IMR-90 (cell line): ENCODE measurements around the gene CDR2L. TPM values are rescaled to one million over a fixed set of nuclear protein-coding genes. Genes with fewer than 3 reads are reported as not detected.

Experiments
- ATAC-seq: fragments of 200-7000 bp; cut with Tn5 transposase; 2 replicates; pipeline ENCODE4 v1.9.1; 2020; ENCODE audit warnings: low read depth, mild to moderate bottlenecking, moderate library complexity
- BruUV-seq: library from RNA; stranded (reverse); fragments of 400-500 nt; replicated peaks from 2 replicates; lab custom pipeline; 2021; lab: Mats Ljungman, UMichigan
- CTCF ChIA-PET: fragments of 300-600 bp; formaldehyde crosslinking; extraction: SDS; loops from one replicate; lab custom pipeline; 2021; ENCODE audit warnings: antibody characterized with exemption; lab: Yijun Ruan, JAX
- POLR2A ChIA-PET: fragments of 300-600 bp; sonication (Branson Sonifier 250); formaldehyde crosslinking; loops from one replicate; lab custom pipeline; 2022; ENCODE audit warnings: antibody characterized with exemption; ENCODE audit not compliant: unreplicated experiment; lab: Charles Lee
- DNase-seq: peaks from one replicate; pipeline ENCODE4 v3.0.0; 2013
- H2AFZ ChIP-seq: replicated peaks from 2 replicates; pipeline ENCODE3; 2013; ENCODE audit warnings: low read length, mild to moderate bottlenecking; ENCODE audit not compliant: poor library complexity
- H2AK5ac ChIP-seq: 2 replicates; pipeline ENCODE4 v1.6.1; 2013; ENCODE audit warnings: low read depth, low read length, inconsistent platforms
- H2AK9ac ChIP-seq: replicated peaks from 2 replicates; pipeline ENCODE3; 2013; ENCODE audit warnings: mild to moderate bottlenecking, low read depth, low read length, moderate library complexity; ENCODE audit not compliant: poor library complexity
- H2BK120ac ChIP-seq: 2 replicates; pipeline ENCODE4 v1.6.1; 2013; ENCODE audit warnings: low read depth, low read length, inconsistent platforms
- H2BK15ac ChIP-seq: 3 replicates; pipeline ENCODE4 v1.6.1; 2013; ENCODE audit warnings: low read depth, low read length, inconsistent platforms
- H2BK20ac ChIP-seq: 2 replicates; pipeline ENCODE4 v1.6.1; 2013; ENCODE audit warnings: low read depth, mild to moderate bottlenecking, inconsistent platforms, low read length, moderate library complexity
- H2BK5ac ChIP-seq: 2 replicates; pipeline ENCODE4 v1.6.1; 2013; ENCODE audit warnings: mild to moderate bottlenecking, low read depth, low read length, inconsistent platforms; ENCODE audit not compliant: poor library complexity, severe bottlenecking
- H3K14ac ChIP-seq: replicated peaks from 2 replicates; pipeline ENCODE4 v1.6.1; 2013; ENCODE audit warnings: low read depth, low read length, inconsistent platforms
- H3K18ac ChIP-seq: 2 replicates; pipeline ENCODE4 v1.6.1; 2013; ENCODE audit warnings: low read depth, low read length, control low read depth
- H3K23ac ChIP-seq: 2 replicates; pipeline ENCODE4 v1.6.1; 2013; ENCODE audit warnings: low read depth, low read length, inconsistent platforms
- H3K27ac ChIP-seq: 2 replicates; pipeline ENCODE4 v1.5.1; 2013; ENCODE audit warnings: mild to moderate bottlenecking, control low read depth, low read length; ENCODE audit not compliant: insufficient read depth
- H3K27me3 ChIP-seq: 2 replicates; pipeline ENCODE4 v1.6.1; 2013; ENCODE audit warnings: low read length; ENCODE audit not compliant: control insufficient read depth, insufficient read depth
- H3K36me3 ChIP-seq: 2 replicates; pipeline ENCODE4 v1.6.1; 2013; ENCODE audit warnings: low read length, mixed read lengths; ENCODE audit not compliant: control insufficient read depth, insufficient read depth
- H3K4ac ChIP-seq: 2 replicates; pipeline ENCODE4 v1.6.1; 2013; ENCODE audit warnings: low read depth, low read length, inconsistent platforms
- H3K4me1 ChIP-seq: 2 replicates; pipeline ENCODE4 v1.6.1; 2013; ENCODE audit warnings: low read length, mixed read lengths; ENCODE audit not compliant: control insufficient read depth, insufficient read depth
- H3K4me2 ChIP-seq: 2 replicates; pipeline ENCODE4 v1.6.1; 2013; ENCODE audit warnings: low read depth, mild to moderate bottlenecking, control low read depth, low read length, moderate library complexity
- H3K4me3 ChIP-seq: 2 replicates; pipeline ENCODE4 v1.5.1; 2013; ENCODE audit warnings: low read depth, mild to moderate bottlenecking, control low read depth, low read length, moderate library complexity; ENCODE audit not compliant: insufficient read depth
- H3K56ac ChIP-seq: 2 replicates; pipeline ENCODE4 v1.6.1; 2013; ENCODE audit warnings: low read length, inconsistent platforms; ENCODE audit not compliant: insufficient read depth; ENCODE audit errors: extremely low read depth
- H3K79me1 ChIP-seq, 2 experiments: 2 replicates each; pipeline ENCODE4 v1.6.1; 2013; ENCODE audit warnings: low read length in 2 of 2, inconsistent platforms in 1 of 2, low read depth in 1 of 2
- H3K9ac ChIP-seq: 2 replicates; pipeline ENCODE4 v1.6.1; 2013; ENCODE audit warnings: low read depth, low read length, control low read depth
- H3K9me1 ChIP-seq: 2 replicates; pipeline ENCODE4 v1.6.1; 2013; ENCODE audit warnings: low read length, inconsistent platforms; ENCODE audit not compliant: insufficient read depth
- H3K9me3 ChIP-seq: 2 replicates; pipeline ENCODE4 v1.6.1; 2013; ENCODE audit warnings: low read length; ENCODE audit not compliant: control insufficient read depth, insufficient read depth
- H4K20me1 ChIP-seq: 2 replicates; pipeline ENCODE4 v1.6.1; 2013; ENCODE audit warnings: low read length, inconsistent platforms; ENCODE audit not compliant: insufficient read depth
- H4K5ac ChIP-seq: 2 replicates; pipeline ENCODE4 v1.6.1; 2013; ENCODE audit warnings: mild to moderate bottlenecking, low read depth, low read length, control low read depth
- H4K8ac ChIP-seq, 2 experiments: 2 replicates each; pipeline ENCODE4 v1.6.1; 2013; ENCODE audit warnings: low read depth in 2 of 2, low read length in 2 of 2, control low read depth in 1 of 2, inconsistent platforms in 1 of 2
- H4K91ac ChIP-seq: 2 replicates; pipeline ENCODE4 v1.6.1; 2013; ENCODE audit warnings: low read depth, low read length, inconsistent platforms; ENCODE audit not compliant: insufficient read depth
- BHLHE40 ChIP-seq: fragments of 150-350 bp; IDR thresholded peaks from 2 replicates; pipeline ENCODE4 v1.6.1; 2016; ENCODE audit warnings: mild to moderate bottlenecking, low read depth, low read length
- CEBPB ChIP-seq: IDR thresholded peaks from 2 replicates; pipeline ENCODE4 v1.6.1; 2012; ENCODE audit warnings: low read depth, low read length, improper control_type of control experiment
- CHD1 ChIP-seq: IDR thresholded peaks from 2 replicates; pipeline ENCODE4 v1.6.1; 2012; ENCODE audit warnings: low read depth, low read length, improper control_type of control experiment
- CTCF ChIP-seq: conservative IDR thresholded peaks from 2 replicates; pipeline ENCODE4 v1.5.1; 2012; ENCODE audit warnings: mild to moderate bottlenecking, low read depth, low read length, improper control_type of control experiment
- ELK1 ChIP-seq: fragments of 150-350 bp; IDR thresholded peaks from 2 replicates; pipeline ENCODE4 v1.6.1; 2016; ENCODE audit warnings: low read depth, mild to moderate bottlenecking, low read length, moderate library complexity, borderline replicate concordance
- FOS ChIP-seq: fragments of 150-350 bp; IDR thresholded peaks from 2 replicates; pipeline ENCODE4 v1.6.1; 2016; ENCODE audit warnings: low read depth, low read length
- MAFK ChIP-seq: IDR thresholded peaks from 2 replicates; pipeline ENCODE4 v1.6.1; 2012; ENCODE audit warnings: low read depth, low read length, improper control_type of control experiment
- MAZ ChIP-seq: IDR thresholded peaks from 2 replicates; pipeline ENCODE4 v1.6.1; 2012; ENCODE audit warnings: low read depth, mild to moderate bottlenecking, low read length, improper control_type of control experiment, moderate library complexity, borderline replicate concordance
- MXI1 ChIP-seq: IDR thresholded peaks from 2 replicates; pipeline ENCODE4 v1.6.1; 2012; ENCODE audit warnings: low read depth, mild to moderate bottlenecking, low read length, moderate library complexity, borderline replicate concordance
- NFE2L2 ChIP-seq: fragments of 150-350 bp; IDR thresholded peaks from 2 replicates; pipeline ENCODE4 v1.6.1; 2016; ENCODE audit warnings: low read depth, mild to moderate bottlenecking, low read length
- POLR2A ChIP-seq: IDR thresholded peaks from 2 replicates; pipeline ENCODE4 v1.6.1; 2012; ENCODE audit warnings: mild to moderate bottlenecking, low read depth, low read length
- RAD21 ChIP-seq: IDR thresholded peaks from 2 replicates; pipeline ENCODE4 v1.6.1; 2012; ENCODE audit warnings: low read length, improper control_type of control experiment
- RCOR1 ChIP-seq: IDR thresholded peaks from 2 replicates; pipeline ENCODE4 v1.6.1; 2012; ENCODE audit warnings: mild to moderate bottlenecking, low read length, improper control_type of control experiment; ENCODE audit not compliant: insufficient replicate concordance
- RFX5 ChIP-seq: IDR thresholded peaks from 2 replicates; pipeline ENCODE4 v1.8.0; 2012; ENCODE audit warnings: low read depth, mild to moderate bottlenecking, low read length, moderate library complexity
- SMC3 ChIP-seq: fragments of 150-350 bp; IDR thresholded peaks from 2 replicates; pipeline ENCODE4 v1.6.1; 2016; ENCODE audit warnings: low read depth, mild to moderate bottlenecking, antibody characterized with exemption, low read length, moderate library complexity
- WGBS, 2 experiments: methylation state at CpG; one replicate each; pipeline versions ENCODE4 v1.1.5 to v1.1.7; 2013; ENCODE audit warnings: missing lambda C conversion rate in 2 of 2; ENCODE audit not compliant: insufficient read length in 1 of 2; ENCODE audit errors: extremely low coverage in 2 of 2; 5-methylcytosine and 5-hydroxymethylcytosine counted together
- dilution Hi-C: fragments of 300-500 bp; cut with HindIII; formaldehyde crosslinking; loops from one replicate; pipeline ENCODE4 v1.14.3; 2018; ENCODE audit warnings: low sequenced_read_pairs; ENCODE audit not compliant: unreplicated experiment
- in situ Hi-C: fragments of 300-500 bp; cut with MboI; formaldehyde crosslinking; loops from 3 replicates; pipeline ENCODE4 v1.14.3; 2019; ENCODE audit warnings: low sequenced_read_pairs, inconsistent platforms, mixed read lengths
- intact Hi-C: fragments of 100-400 bp; cut with micrococcal nuclease; formaldehyde crosslinking; loops from 2 replicates; pipeline ENCODE4 v1.10.0; 2022
- polyA plus RNA-seq, 3 experiments: library from polyadenylated mRNA; depleted of rRNA; stranded (reverse); fragments of >200 nt; gene quantifications; 2 replicates each; pipeline ENCODE4 v1.2.3, GENCODE V29; 2012; ENCODE audit warnings: low replicate concordance in 1 of 3
- total RNA-seq: library from RNA; depleted of rRNA; stranded (reverse); fragments of >200 nt; gene quantifications from 2 replicates; pipeline ENCODE4 v1.2.3, GENCODE V29; 2012

The CDR2L gene
- total and polyA plus RNA-seq, 2 of the 4 experiments (the other 2 are of a cell fraction), result 5.7 to 18.9 TPM

- H3K27ac ChIP-seq, result peak overlapping the region; percentile 64
- in situ Hi-C loops, result no loop called here
Measured at GRCh38 chr17:75047398-75048098, 60.1 kb downstream of the CDR2L start.

More at GRCh38 chr17:75047398-75048098, 60.1 kb downstream of the CDR2L start:
- no peaks in the 10 kb centered on the region for H3K9me3 ChIP-seq
- no peak overlapping the region for H3K18ac ChIP-seq
- peak overlapping the region; percentile 82 for H3K14ac ChIP-seq
- no peak overlapping the region for H2BK15ac ChIP-seq
- no peak for DNase-seq
- H2AK5ac ChIP-seq, result peak overlapping the region; percentile 91
- peak overlapping the region; percentile 95 for H2AFZ ChIP-seq
- peak overlapping the region; percentile 90 for H3K4me2 ChIP-seq
- no peak overlapping the region for H2BK20ac ChIP-seq
- ChIA-PET POLR2A (no interaction called here), CTCF (interaction anchor here (1.3 kb wide), 1 partner anchor 86 kb away, joined by 3 read pairs; no protein-coding TSS in a partner anchor)
- peak overlapping the region; percentile 71 for H3K4me3 ChIP-seq
- peak overlapping the region; percentile 87 for H3K4ac ChIP-seq
- H3K9ac ChIP-seq, result peak overlapping the region; percentile 83
- H3K27me3 ChIP-seq, result no peaks in the 10 kb centered on the region
- peaks cover 2% of the 10 kb centered on the region for H3K36me3 ChIP-seq
- peak; percentile 1; the same call in 1 of the 2 replicates for ATAC-seq
- H4K5ac ChIP-seq, result no peak overlapping the region
- H4K20me1 ChIP-seq, result 0 out of 2 replicates have a peak, but pooled peaks cover 3% of the 10 kb centered on the region
- TF ChIP-seq CTCF (no peak), RFX5 (no peak), MAFK (no peak), MAZ (no peak), CEBPB (no peak), NFE2L2 (no peak), SMC3 (no peak), RCOR1 (no peak), POLR2A (no peak), RAD21 (no peak), MXI1 (no peak), CHD1 (no peak), FOS (no peak), BHLHE40 (no peak), ELK1 (no peak)
- intact Hi-C loops, result loop anchor here (5.0 kb wide), 1 partner anchor 85 kb away; no protein-coding TSS in a partner anchor
- no peak overlapping the region; the same call in 1 of the 2 replicates for H2BK120ac ChIP-seq
- peak overlapping the region; percentile 61 for H3K56ac ChIP-seq
- peak overlapping the region; percentile 94 for H3K23ac ChIP-seq
- H2BK5ac ChIP-seq, result peak overlapping the region; percentile 28
- BruUV-seq, result no TSS peak
- peak overlapping the region; percentile 39 to 87; a peak in 1 of 4 replicates for H4K8ac ChIP-seq
- H3K4me1 ChIP-seq, result no peaks in the 10 kb centered on the region; the same call in 1 of the 2 replicates
- H2AK9ac ChIP-seq, result peak overlapping the region; percentile 100
- H3K9me1 ChIP-seq, result no peaks in the 10 kb centered on the region
- WGBS, 2 experiments, result 0% methylated on average over 23 of the region's 38 CpGs; no CpG with 5 or more reads in 1 of the 2 experiments
- dilution Hi-C loops, result no loop called here
- peak overlapping the region; percentile 54; the same call in 1 of the 2 replicates for H4K91ac ChIP-seq
- H3K79me1 ChIP-seq, result peaks cover 19 to 53% of the 10 kb centered on the region in 2 experiments
